GM21825 (cell line): ENCODE data around the gene TAF1C.
A peak's percentile ranks its signal among the peaks of the same experiment; 100 is the strongest.

ENCODE experiments used
- ATAC-seq: cut with Tn5 transposase; IDR thresholded peaks from one replicate; pipeline ENCODE4 v1.9.1; 2021; ENCODE audit warnings: mild to moderate bottlenecking, moderate library complexity; ENCODE audit not compliant: unreplicated experiment

The TAF1C gene

GRCh38 chr16:84183911-84184591 is 2.8 kb downstream of the TAF1C start:
- no peak for ATAC-seq

GRCh38 chr16:84183572-84183875 is 3.3 kb downstream of the TAF1C start:
- ATAC-seq = no peak

DNA sequence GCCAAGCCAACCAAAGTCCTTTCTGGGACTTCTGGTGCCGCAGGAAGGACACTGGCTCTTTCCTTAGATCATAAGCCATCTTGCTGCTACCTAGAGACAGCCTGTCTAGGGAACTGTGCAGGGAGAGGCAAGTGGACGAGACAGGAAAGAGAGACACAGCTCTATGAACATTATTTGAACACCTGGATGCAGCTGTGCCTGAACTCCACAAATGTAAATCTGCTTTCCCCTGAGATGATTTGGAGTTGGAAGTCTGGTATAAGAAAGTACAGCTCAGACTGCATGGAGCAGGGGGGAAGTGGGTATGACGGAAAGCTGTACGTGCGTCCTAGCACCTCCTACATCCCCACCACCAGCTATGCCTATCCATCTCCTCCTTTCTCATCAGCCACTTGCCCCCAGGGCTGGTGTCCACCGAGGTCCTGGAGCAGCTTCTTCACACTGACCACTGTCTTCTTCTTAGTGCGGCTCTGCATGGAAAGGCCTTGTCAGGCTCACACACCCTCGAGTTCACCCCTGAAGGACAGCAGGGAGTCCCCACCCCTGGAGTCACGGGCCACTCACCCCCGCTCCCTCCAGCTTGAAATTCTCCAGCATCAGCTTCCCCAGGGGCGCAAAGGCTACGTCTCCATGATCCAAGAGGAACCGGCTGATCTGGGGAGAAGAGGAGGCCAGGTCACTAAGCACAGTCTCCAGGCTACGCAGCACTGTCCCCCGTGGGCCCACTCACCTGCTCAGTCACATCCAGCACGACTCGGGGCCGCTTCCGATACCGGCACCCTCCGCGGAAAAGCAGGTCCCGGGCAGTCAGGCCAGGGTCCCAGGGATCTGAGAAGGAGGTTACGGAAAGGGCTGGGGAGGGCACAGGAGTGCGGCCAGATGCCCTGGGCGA is 3.9 kb downstream of the TAF1C start:
- ATAC-seq = no peak

DNA sequence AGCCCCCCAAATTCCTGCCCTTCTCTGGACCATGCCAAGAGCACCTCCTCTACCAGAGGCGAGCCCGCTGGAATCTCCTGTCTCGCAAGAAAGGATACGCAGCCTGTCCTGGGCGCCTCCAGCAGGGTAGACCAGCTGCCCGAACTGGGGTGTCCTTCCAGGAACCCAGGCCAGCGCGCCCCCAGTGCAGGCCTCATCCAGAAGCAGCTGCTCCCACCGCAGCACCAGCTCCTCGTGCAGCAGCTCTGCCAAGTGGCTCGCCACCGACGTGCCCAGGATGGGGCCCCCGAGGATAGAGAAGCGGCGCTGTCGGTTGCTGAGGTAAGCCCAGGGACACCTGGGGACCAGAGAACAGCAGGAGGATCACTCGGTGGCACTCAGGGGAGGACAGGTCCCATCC is 4.8 kb downstream of the TAF1C start:
- ATAC-seq = no peak

- ATAC-seq = no peak
Measured at GRCh38 chr16:84181144-84181915, 5.5 kb downstream of the TAF1C start.

GRCh38 chr16:84180519-84181140 is 6.2 kb downstream of the TAF1C start:
- ATAC-seq = no peak

DNA sequence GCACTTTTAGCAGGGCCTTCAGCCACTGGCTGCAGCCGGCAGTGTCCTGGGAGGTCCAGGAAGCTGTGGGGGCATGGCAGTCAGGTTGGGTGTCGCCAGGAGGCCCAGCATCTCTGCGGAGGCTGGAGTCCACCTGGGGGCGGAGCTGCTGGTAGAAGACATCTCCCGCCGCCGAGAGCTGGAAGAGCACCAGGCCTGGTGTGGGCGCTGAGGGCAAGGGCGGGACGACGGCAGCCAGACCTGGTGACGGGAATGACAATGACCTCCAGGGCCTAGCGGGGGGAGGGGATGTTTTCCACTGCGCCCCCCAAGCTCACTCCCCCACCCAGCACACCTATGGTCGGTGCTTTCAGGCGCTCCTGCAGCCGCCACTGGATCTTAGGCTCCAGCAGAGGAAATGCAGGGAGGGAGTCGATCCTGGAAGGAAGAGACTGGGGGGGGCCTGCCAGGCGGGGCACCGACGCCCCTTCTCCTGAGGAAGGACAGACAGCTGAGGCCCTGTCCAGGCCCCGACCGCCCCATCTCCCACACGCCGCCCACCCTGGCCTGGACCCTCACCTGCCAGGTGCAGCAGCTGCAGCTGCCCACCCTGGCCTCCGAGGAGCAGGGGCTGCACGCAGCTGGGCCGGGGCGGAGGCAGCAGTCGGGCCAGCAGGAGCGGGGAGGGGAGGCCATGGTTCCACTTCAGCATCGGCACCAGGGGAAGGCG is 7.1 kb downstream of the TAF1C start:
- ATAC-seq = no peak

- ATAC-seq = no peak
Measured at GRCh38 chr16:84178892-84179611, 7.8 kb downstream of the TAF1C start.

GRCh38 chr16:84178146-84178765 is 8.6 kb downstream of the TAF1C start:
- ATAC-seq = no peak

GRCh38 chr16:84177741-84178073 is 9.2 kb downstream of the TAF1C start:
- no peak for ATAC-seq

DNA sequence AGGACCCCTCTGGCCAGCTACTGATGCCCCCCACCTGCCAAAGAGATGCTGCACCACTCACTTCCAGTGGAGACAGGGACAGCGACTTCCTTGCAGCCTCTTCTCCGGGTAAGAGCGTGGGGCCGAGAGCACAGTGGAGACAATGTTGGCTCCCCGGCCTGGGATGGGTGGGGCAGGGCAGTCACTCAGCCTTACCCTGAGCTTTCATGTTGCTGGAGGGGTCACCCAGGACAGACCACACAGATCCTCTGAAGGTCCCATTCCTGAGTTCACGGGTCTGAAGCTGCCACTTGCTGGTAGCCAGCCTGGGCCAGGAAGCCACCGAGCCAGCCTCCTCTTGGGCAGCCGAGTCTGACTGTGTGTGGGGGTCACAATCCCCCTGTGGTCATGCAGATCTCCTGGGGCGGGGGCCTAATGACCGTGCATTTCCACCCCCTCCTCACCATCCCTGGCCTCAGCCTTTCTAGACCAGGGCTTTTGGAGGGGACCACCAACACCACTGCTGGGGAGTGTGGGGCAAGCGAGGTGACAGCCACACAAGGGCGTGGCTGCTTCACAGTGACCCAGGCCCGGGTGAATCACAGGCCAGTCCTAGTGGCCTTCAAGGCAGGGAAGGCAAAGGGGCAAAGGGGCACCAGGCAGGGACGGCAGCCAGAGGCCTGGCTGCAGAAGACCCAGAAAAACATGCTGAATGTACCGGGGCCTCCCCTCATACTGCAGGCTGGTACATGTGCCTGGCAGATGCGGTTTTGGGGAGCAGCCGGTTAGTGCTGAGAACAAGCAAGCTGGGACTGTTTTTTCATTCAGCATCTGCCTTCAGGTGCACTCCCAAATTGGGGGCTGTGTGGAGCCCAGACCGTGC is 10.4 kb downstream of the TAF1C start:
- no peak for ATAC-seq

DNA sequence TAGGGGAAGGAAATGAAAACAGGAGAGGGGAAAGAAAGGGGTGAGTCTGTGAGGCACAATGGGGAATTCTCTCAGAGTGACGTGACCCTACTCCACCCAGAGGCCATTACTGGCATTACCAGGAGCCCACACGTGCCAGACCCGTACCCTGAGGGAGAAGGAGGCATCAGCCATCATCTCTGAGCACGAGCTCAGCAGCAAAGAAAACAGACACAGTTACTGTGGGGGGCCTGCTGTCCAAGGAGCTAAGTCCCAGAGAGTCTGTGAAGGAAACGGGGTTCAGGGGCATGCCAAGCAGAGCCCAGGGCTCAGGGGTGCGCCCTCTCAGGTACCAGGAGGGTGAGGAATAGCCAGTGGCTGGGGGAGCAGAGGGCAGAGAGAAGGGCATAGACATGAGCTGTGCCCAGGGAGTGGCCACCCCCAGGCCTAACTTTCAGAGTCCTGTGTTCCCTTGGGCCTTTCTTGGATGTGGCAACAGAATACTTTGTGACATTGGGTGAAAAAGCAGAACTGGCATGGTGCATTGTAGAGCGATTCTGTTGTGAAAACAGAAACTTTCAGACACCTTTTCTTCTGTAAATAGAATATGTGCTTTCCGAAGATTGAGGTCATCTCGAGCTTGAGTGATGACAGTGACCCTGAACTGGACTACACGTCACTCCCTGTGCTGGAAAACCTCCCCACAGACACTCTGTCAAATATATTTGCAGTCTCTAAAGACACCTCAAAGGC is 11.3 kb downstream of the TAF1C start:
- ATAC-seq = peak; percentile 70

- no peak for ATAC-seq
Measured at GRCh38 chr16:84174396-84174795, 12.5 kb downstream of the TAF1C start.

DNA sequence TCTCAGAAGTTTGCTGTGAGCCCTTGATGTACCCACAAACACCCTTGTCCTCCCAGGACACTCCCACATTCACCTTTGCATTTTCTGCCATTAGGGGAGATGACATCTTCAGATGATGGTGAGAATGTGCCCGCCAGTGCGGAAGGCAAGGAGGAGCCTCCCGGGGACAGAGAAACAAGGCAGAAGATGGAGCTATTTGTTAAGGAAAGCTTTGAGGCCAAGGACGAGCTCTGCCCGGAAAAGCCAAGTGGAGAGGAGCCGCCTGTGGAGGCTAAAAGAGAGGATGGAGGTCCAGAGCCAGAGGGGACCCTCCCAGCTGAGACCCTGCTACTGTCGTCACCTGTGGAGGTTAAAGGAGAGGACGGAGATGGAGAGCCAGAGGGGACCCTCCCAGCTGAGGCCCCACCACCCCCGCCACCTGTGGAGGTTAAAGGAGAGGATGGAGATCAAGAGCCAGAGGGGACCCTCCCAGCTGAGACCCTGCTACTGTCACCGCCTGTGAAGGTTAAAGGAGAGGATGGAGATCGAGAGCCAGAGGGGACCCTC is 17.0 kb downstream of the TAF1C start:
- no peak for ATAC-seq

- ATAC-seq = no peak
Measured at GRCh38 chr16:84166796-84167695, 19.8 kb downstream of the TAF1C start.

DNA sequence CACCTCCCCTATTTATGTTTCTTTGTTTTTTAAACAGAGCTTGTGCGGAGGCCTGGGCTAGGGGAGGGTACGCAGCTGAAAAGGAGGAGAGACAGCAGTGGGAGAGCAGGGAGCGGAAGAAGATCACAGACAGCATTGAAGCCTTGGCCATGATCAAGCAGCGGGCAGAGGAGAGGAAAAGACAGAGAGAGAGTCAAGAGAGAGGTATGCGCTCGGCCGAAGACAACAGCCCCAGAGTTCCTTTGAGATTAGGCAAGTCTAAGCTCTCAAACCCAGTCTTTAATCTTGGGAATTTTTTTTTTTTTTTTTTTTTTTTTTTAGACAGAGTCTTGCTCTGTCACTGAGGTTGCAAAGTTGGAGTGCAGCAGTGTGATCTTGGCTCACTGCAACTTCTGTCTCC is 21.1 kb downstream of the TAF1C start:
- no peak for ATAC-seq

GRCh38 chr16:84161801-84162200 is 25.1 kb downstream of the TAF1C start:
- ATAC-seq = no peak
